GM19023 (cell line): ENCODE data around the gene PDHA2.
"Not testable (repeated sequence)": the region's sequence is repeated elsewhere in the genome, so short reads cannot be mapped to it uniquely, and the experiment has no call there.

Source experiments
- ATAC-seq: cut with Tn5 transposase; IDR thresholded peaks from one replicate; pipeline ENCODE4 v1.9.1; 2021; ENCODE audit warnings: mild to moderate bottlenecking, moderate library complexity; ENCODE audit not compliant: unreplicated experiment

PDHA2 gene

DNA sequence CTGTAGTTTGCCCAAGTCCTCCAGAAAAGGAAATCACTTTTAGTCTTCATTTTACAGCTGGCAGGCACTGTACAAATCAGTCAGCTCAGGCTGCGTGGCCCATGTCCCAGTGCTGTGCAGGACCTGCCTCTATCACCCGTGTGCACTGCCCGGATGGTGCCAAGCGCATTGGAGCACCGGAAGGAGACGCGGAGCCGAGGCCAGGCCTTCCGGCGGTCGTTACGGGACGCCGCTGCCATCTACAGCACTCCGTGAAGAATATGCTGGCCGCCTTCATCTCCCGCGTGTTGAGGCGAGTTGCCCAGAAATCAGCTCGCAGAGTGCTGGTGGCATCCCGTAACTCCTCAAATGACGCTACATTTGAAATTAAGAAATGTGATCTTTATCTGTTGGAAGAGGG is at the start of gene PDHA2:
Gene PDHA2 (plus strand): TSS at position 203 of the 400 bp plus-strand sequence. CDS start 58 bp downstream, at position 261.
- no peak for ATAC-seq

DNA sequence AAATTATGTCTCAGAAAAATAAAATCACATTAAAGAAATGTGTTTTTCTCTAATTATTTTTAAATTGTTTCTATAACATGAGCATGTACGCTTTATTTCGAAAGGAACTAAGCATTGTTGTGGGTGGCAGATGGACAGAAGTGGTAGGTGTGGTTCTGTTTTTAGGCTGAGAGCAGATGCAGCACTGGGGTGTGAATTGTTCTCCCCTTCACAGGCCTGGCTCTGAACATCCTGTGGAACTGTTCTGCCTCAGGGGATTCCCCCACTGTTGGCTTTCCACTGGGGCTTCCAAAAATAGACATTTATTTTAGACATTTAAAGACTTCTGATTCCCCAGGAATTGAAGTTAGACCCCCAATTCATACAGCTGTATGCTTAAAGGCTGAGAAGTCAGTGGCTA is 41.9 kb upstream of the PDHA2 start:
- ATAC-seq = no peak

- no peak for ATAC-seq
Observed at GRCh38 chr4:95798727-95799126, 41.2 kb upstream of the PDHA2 start.

- no peak for ATAC-seq
Observed at GRCh38 chr4:95821867-95822266, 18.0 kb upstream of the PDHA2 start.

- ATAC-seq = no peak
Observed at GRCh38 chr4:95825546-95825945, 14.3 kb upstream of the PDHA2 start.

- ATAC-seq = no peak
Observed at GRCh38 chr4:95830651-95831050, 9.2 kb upstream of the PDHA2 start.

DNA sequence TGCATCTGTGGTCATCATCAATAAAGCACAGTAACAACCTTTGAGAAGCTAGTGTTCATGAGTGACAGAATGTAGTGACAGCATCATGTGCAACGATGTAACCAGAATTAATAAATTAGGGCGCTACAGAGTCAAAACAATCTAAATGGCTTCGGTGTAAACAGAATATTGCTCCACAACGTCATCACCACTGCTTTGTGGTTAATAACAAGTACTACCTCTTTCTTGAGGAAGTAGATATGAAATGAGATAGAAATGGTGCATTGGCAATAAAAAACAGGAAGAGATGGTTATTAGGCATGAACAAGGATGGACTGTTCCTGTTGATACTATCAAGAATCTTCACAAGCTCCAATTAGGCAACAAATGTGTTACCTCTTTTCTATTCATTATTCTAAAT is 8.7 kb upstream of the PDHA2 start:
- ATAC-seq = no peak

- ATAC-seq = no peak
Observed at GRCh38 chr4:95833711-95834194, 6.1 kb upstream of the PDHA2 start.

- ATAC-seq = no peak
Observed at GRCh38 chr4:95835672-95836071, 4.2 kb upstream of the PDHA2 start.

- ATAC-seq = no peak
Observed at GRCh38 chr4:95838192-95838591, 1.7 kb upstream of the PDHA2 start.

- ATAC-seq = no peak
Observed at GRCh38 chr4:95847908-95848460, 8.1 kb downstream of the PDHA2 start.

- no peak for ATAC-seq
Observed at GRCh38 chr4:95850161-95850560, 10.3 kb downstream of the PDHA2 start.

DNA sequence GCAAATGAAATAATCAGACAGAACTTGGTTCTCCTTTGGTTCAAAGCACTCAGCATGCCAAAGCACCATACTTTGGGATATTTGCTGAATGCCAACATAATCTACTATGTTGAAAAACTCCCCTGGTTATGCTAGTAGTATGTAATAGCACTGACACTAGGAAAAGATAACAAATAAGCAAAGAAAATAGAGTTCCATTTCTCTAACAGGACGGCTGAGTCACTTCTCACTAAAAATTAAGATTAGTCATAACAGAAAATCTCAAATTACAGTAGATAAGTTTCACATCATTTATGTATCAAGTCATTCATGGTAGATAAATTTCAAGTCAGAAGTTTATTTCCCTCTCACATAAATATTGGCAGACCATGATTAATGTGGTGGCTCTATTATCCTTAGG is 17.9 kb downstream of the PDHA2 start:
- no peak for ATAC-seq

- ATAC-seq = no peak
Observed at GRCh38 chr4:95867919-95868318, 28.0 kb downstream of the PDHA2 start.

GRCh38 chr4:95869414-95869813 is 29.5 kb downstream of the PDHA2 start:
- ATAC-seq = not testable (repeated sequence)

DNA sequence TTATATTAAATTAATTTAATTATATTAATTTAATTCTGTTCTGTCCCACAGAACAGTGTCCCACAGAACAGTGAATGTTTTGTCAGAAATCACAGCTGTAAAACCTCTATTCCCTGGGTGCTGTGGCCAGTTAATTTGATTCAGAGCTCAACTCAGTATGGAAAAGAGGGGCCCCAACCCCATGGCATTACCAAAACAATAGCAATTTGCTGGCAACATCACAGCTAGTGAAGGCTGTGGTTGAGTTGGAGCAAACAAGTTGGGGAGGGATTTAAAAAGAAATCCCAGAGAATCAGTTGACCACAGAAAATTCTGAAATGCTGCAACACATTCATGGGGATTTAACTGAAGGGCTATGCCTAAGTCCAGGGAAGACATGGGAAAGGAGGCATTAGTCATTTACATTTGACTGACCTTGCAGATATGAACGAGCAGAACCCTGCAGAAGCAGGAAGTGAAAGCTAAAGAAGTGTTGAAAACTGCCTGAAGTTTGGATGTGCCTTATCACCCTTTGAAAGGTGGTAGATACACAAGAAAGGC is 30.1 kb downstream of the PDHA2 start:
- no peak for ATAC-seq

- ATAC-seq = no peak
Observed at GRCh38 chr4:95877636-95878035, 37.7 kb downstream of the PDHA2 start.

GRCh38 chr4:95887551-95887950 is 47.7 kb downstream of the PDHA2 start:
- ATAC-seq = no peak

DNA sequence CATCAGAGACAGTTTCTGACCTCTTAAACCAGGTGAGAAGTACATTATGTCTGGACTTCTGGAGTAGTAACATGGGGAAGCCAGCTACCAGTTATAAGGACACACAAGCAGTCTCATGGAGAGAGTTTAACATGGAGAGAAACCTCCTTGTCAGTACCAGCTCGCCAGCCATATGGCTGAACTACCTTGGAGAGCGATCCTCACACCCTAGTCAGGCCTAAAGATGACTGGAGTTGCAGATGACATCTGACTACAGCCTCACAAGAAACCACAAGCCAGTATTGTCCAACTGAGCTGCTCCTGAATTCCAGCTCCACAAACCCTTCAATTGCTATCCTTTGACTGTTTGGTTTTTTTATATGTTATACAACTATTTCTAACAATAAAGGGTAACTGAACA is 49.8 kb downstream of the PDHA2 start:
- no peak for ATAC-seq
